Brain microvascular endothelial cell (primary cell): ENCODE data around the gene FIBCD1.

Source experiments
- DNase-seq: peaks from one replicate; pipeline ENCODE4 v3.0.0-alpha.2; 2020
- H3K27ac ChIP-seq: fragments of 250-450 bp; sonication (Bioruptor Pico); 2 replicates; pipeline ENCODE4 v1.5.1; 2020; ENCODE audit warnings: mild to moderate bottlenecking, moderate library complexity
- H3K27me3 ChIP-seq: fragments of 250-450 bp; sonication (Bioruptor Pico); replicated peaks from 2 replicates; pipeline ENCODE4 v1.5.1; 2020; ENCODE audit warnings: mild to moderate bottlenecking
- H3K36me3 ChIP-seq: fragments of 250-450 bp; sonication (Bioruptor Pico); replicated peaks from 2 replicates; pipeline ENCODE4 v1.5.1; 2020; ENCODE audit warnings: mild to moderate bottlenecking
- H3K4me3 ChIP-seq: 2 replicates; pipeline ENCODE4 v1.5.1; 2011; ENCODE audit warnings: low read depth, mild to moderate bottlenecking, control low read depth, low read length, moderate library complexity
- in situ Hi-C: cut with HindIII; loops from 2 replicates; pipeline ENCODE4 v1.10.0; 2017; ENCODE audit warnings: low sequenced_read_pairs, low pct_ligation_motif_present
- TF ChIP-seq, protein P1 (sequence below): IDR thresholded peaks from 2 replicates; pipeline ENCODE4 v1.5.1; 2011; ENCODE audit warnings: low read depth, mild to moderate bottlenecking, moderate library complexity, low read length, control low read depth, inconsistent platforms; ENCODE audit errors: missing control alignments

FIBCD1 gene

DNA sequence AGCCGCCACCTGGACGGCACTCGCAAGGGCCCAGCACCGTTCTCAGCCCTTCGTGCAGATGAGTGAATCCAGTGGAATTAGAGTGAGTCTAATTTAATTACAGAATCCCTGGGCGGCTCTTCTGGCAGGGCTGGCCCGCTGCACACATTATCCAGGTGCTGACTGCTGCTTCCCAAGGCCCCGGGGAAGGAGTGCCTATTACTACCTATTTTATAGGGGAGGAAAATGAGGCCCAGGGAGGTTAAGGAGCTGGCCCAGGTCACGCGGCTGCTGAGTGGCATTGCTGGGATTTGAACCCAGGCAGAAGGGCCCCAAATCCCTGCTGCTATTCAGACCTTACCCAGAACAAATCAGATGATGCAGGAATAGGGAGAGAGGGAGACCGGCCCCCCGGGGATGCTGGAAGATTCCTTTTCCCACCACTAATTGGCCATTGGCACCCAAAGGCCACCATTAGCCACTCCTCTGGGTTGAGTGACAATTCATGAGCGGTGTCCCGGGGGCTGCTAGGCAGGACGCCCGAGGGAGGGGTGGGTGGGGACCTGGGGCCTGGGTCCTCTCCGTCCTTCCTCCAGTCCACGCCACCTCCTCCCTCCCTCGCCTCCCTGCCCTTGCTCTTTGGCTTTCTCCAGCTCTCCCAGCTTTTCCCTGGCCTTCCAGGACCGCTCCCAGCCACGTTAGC is 32.2 kb downstream of the FIBCD1 start:
- TF ChIP-seq, protein P1, sequence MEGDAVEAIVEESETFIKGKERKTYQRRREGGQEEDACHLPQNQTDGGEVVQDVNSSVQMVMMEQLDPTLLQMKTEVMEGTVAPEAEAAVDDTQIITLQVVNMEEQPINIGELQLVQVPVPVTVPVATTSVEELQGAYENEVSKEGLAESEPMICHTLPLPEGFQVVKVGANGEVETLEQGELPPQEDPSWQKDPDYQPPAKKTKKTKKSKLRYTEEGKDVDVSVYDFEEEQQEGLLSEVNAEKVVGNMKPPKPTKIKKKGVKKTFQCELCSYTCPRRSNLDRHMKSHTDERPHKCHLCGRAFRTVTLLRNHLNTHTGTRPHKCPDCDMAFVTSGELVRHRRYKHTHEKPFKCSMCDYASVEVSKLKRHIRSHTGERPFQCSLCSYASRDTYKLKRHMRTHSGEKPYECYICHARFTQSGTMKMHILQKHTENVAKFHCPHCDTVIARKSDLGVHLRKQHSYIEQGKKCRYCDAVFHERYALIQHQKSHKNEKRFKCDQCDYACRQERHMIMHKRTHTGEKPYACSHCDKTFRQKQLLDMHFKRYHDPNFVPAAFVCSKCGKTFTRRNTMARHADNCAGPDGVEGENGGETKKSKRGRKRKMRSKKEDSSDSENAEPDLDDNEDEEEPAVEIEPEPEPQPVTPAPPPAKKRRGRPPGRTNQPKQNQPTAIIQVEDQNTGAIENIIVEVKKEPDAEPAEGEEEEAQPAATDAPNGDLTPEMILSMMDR = no peak
- H3K4me3 ChIP-seq = no peak overlapping the region
- H3K27ac ChIP-seq = no peak overlapping the region
- in situ Hi-C loops = no loop called here
- no peaks in the 10 kb centered on the region for H3K36me3 ChIP-seq
- peaks cover 33% of the 10 kb centered on the region for H3K27me3 ChIP-seq
- DNase-seq = no peak

DNA sequence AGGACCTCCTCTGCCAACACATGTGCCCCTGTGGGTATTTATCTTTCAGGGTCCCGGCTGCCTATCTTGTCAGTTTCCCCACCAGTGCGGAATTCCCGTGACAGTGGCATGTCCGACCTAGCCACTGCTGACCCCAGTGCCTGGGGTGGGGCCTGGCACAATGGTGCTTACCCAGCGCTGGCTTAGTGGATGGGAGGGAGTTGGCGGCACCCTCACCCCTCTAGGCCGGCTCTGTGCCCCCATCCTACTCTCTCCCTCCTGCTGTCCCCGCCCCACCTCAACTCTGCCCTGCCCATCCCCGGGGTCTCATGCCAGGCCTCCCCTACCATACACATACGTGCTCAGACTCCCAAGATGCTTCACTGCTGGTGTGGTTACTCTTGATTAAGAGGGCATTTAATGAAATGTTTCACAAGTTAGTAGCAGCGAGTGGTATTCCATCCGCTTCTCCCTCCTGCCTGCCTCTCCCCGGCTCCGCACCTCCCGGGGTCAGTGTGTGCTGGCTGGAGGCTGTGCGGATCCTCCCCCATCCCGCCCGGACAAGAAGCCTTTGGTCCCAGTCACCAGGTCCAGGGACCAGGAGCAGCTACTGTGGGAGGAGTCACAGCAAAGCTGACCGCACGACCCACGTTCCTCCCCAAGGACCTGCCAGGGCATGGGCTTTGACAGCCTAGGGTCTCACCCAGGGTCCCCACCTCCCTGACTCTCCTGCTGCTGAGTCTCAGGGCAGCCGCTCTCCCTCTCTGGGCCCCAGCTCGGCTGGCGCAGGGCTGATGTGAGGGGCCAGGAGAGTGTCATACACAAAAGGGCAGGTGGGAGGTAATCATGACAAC is 32.9 kb downstream of the FIBCD1 start:
- no peaks in the 10 kb centered on the region for H3K36me3 ChIP-seq
- H3K27ac ChIP-seq = no peak overlapping the region
- in situ Hi-C loops = no loop called here
- H3K27me3 ChIP-seq = peaks cover 38% of the 10 kb centered on the region
- no peak for DNase-seq
- TF ChIP-seq, protein P1 = no peak
- no peak overlapping the region for H3K4me3 ChIP-seq

DNA sequence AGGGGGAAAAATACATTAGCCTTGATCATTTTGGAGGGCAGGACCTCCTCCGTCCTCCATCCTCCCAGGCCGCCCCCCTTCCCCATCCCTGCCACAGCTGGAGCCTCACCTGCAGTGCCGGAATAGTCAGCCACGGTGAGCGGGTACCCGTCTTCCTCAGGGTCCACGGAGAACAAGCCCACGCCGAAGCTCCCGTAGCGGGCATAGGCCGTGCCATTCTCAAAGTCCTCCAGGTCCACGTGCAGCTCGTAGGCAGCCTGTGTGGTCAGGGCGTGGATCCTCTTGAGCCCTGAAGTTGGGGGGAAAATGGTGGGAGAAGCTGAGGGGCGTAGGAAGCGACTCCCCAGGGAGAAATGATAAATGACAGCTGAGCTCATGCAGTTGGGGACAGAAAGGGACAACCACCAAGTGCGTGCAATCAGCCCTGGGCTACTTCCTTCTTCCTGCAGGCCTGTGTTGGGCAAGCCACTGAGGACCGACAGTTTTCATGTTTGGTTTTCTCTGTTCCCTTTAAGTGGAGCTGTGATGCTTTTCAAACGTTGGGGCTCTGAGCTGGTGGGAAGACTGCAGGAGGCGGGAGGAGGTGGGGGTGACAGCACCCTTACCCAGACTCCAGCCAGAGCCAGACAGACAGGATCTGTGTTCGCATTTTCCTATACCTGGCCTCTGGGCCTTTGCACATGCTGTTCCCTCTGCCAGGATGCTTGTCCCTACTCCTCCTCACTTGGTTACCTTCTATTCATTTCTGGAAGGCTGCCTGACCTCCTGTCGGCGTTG is 33.7 kb downstream of the FIBCD1 start:
- H3K36me3 ChIP-seq = no peaks in the 10 kb centered on the region
- in situ Hi-C loops = no loop called here
- peaks cover 46% of the 10 kb centered on the region for H3K27me3 ChIP-seq
- H3K4me3 ChIP-seq = no peak overlapping the region
- TF ChIP-seq, protein P1 = no peak
- no peak overlapping the region for H3K27ac ChIP-seq
- no peak for DNase-seq

DNA sequence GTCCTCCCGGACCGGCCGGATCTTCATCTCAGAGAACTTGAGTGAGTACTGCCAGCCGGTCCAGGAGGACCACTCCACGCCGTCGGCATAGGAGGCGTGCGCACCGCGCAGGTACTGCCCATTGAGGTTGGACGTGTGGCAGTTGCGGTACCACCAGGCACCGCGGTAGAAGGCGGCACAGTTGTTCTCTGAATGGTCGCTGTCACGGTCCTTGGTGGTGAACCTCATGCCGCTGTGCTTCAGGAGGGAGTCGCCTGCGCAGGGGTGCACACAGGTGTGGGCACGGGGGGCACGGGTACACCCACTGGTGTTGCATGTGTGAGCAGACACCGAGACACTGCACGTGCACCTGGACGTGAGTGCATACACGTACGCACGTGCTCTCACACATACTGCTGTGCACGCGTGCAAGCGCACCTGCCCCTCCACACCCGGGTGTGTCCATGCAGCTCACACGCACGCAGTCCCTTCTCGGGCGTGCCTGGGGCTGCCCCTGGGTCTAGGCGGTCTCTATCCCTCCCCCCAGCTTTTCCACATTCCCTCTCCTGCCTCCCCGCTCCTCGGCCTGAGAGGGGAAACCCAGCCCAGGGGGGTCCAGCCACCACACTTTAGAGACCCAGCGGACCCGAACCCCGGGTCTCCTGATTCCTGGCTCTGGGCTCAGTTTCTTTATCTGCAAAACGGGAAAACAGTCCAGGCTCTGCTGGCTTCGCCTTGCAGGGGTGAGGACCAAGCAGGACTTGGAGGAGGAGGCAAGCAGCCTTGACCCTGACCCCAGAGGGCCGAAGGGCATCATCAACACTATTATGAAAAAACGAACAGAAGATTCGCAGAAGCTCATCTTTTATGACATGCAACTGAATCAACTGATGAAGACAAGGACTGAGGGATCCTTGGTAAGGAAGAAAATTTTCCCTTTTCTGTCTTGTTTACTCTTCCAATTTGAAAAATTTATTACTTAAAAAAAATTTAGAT is 34.7 kb downstream of the FIBCD1 start:
- in situ Hi-C loops = no loop called here
- H3K36me3 ChIP-seq = no peaks in the 10 kb centered on the region
- TF ChIP-seq, protein P1 = no peak
- DNase-seq = no peak
- H3K27ac ChIP-seq = no peak overlapping the region
- peaks cover 55% of the 10 kb centered on the region for H3K27me3 ChIP-seq
- no peak overlapping the region for H3K4me3 ChIP-seq
